Fibroblast of pulmonary artery (primary cell): ENCODE data around the gene IFNLR1.

Source experiments
- DNase-seq: peaks from one replicate; pipeline ENCODE4 v3.0.0-alpha.2; 2010; ENCODE audit warnings: low read depth
- H3K4me3 ChIP-seq: replicated peaks from 2 replicates; pipeline ENCODE4 v1.5.1; 2011; ENCODE audit warnings: low read depth, mild to moderate bottlenecking, control low read depth, low read length, moderate library complexity
- CTCF ChIP-seq: IDR thresholded peaks from 2 replicates; pipeline ENCODE4 v1.5.1; 2011; ENCODE audit warnings: mild to moderate bottlenecking, control low read depth, low read length, inconsistent platforms; ENCODE audit errors: missing control alignments

IFNLR1 gene

GRCh38 chr1:24108334-24109165, 78.5 kb downstream of the IFNLR1 start:
- no peak for TF ChIP-seq CTCF
- no peak overlapping the region for H3K4me3 ChIP-seq
- peak; percentile 81 for DNase-seq

GRCh38 chr1:24107462-24108138, 79.5 kb downstream of the IFNLR1 start:
- no peak for TF ChIP-seq CTCF
- no peak overlapping the region for H3K4me3 ChIP-seq
- peak; percentile 61 for DNase-seq

- H3K4me3 ChIP-seq, result no peak overlapping the region
- DNase-seq, result no peak
- TF ChIP-seq CTCF, result no peak
Observed at GRCh38 chr1:24105368-24106160, 81.5 kb downstream of the IFNLR1 start.

- TF ChIP-seq CTCF, result no peak
- DNase-seq, result no peak
- no peak overlapping the region for H3K4me3 ChIP-seq
Observed at GRCh38 chr1:24104854-24105253, 82.2 kb downstream of the IFNLR1 start.
